ENCODE results near the gene SNRPA.

DNA sequence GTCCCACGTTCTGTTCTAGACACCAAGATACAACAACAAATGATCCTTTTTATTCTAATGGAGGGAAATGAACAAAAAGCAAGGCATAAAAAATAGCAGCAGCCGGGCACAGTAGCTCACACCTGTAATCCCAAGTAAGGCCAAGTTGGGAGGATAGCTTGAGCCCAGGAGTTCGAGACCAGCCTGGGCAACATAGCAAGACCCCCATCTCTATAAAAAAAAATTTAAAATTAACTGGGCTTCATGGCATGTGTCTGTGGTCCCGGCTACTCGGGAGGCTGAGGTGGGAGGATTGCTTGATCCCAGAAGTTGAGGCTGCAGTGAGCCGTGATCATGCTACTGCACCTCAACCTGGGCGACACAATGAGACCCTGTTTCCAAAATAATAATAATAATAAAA lies 25.4 kb downstream of the SNRPA start:
- TF ChIP-seq, protein P1, sequence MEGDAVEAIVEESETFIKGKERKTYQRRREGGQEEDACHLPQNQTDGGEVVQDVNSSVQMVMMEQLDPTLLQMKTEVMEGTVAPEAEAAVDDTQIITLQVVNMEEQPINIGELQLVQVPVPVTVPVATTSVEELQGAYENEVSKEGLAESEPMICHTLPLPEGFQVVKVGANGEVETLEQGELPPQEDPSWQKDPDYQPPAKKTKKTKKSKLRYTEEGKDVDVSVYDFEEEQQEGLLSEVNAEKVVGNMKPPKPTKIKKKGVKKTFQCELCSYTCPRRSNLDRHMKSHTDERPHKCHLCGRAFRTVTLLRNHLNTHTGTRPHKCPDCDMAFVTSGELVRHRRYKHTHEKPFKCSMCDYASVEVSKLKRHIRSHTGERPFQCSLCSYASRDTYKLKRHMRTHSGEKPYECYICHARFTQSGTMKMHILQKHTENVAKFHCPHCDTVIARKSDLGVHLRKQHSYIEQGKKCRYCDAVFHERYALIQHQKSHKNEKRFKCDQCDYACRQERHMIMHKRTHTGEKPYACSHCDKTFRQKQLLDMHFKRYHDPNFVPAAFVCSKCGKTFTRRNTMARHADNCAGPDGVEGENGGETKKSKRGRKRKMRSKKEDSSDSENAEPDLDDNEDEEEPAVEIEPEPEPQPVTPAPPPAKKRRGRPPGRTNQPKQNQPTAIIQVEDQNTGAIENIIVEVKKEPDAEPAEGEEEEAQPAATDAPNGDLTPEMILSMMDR (optimal IDR thresholded peaks at IDR 0.05 in 1 of 3, IDR thresholded peaks at IDR 0.05 in 1 of 3, conservative IDR thresholded peaks at IDR 0.05 in 1 of 3; ENCODE audit: extremely low read depth in 1 of 3, insufficient read depth in 2 of 3, low read length in 3 of 3) = no peak
- TF ChIP-seq EZH2 (IDR thresholded peaks at IDR 0.05; ENCODE audit: low read length) = no peak

Measured in keratinocyte (primary cell).